ENCODE measurements around the gene TNFRSF8.

DNA sequence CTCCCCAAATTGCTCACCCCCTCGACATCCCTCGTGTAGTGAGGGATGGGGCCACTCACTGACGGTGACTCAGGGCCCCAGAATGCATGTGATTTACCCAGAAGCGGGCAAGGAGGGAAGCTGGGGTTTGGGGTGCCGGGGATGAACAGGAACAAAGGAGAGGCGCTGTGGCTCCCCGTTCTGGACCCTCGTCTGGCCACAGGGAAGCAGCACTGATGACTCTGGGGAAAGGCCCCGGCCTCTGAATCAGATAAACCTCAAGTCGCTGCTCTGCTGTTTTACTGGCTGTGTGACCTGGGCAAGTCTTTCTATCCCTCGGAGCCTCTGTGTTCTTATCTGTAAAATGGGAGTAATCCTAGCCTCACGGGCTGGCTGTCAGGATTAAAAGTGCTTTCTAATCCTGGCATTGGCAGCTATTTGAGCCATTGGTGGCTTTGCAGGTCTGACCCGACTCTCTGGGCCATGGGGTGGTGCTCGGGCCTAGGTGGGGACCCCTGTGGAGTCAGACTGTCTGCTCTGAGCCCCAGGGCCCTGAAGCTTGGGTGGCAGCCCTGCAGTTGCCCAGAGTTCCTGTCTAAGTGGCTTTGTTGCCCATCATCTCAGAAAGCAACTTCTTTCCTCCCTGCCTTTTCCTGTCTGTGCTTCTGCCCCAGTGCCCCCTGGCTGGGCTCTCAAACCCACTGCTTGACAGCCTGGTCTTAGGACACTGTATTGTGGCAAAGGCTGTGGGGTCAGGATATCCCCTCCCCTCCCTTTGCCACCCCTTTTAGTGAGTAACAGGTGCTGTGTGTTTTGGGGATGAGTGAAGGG is 109.1 kb downstream of the TNFRSF8 start:
- TF ChIP-seq EZH2 (IDR thresholded peaks at IDR 0.05; ENCODE audit: borderline replicate concordance, insufficient read depth, low read depth, low read length, poor library complexity, severe bottlenecking) (no peak), CTCF (IDR thresholded peaks at IDR 0.05) (no peak)
